Measurements from ENCODE around the gene SAMD10.
"Not testable (repeated sequence)": the region's sequence is repeated elsewhere in the genome, so short reads cannot be mapped to it uniquely, and the experiment has no call there.

Gene SAMD10

GRCh38 chr20:63979557-63980316 is at the start of gene SAMD10:
TSS of gene SAMD10 (minus strand) at chr20:63979642. CDS start at chr20:63979467, 175 bp downstream.
- peak; percentile 61 for DNase-seq (ENCODE audit: low spot score)

- no peak for DNase-seq (ENCODE audit: low spot score)
These were observed 48.7 kb upstream of the SAMD10 start for GRCh38 chr20:64027981-64028685.

- DNase-seq (ENCODE audit: low spot score): no peak
These were observed 46.5 kb upstream of the SAMD10 start for GRCh38 chr20:64025826-64026412.

- DNase-seq (ENCODE audit: low spot score): no peak
These were observed 45.8 kb upstream of the SAMD10 start for GRCh38 chr20:64025101-64025825.

GRCh38 chr20:64024141-64024990 is 44.9 kb upstream of the SAMD10 start:
- DNase-seq (ENCODE audit: low spot score): no peak

- no peak for DNase-seq (ENCODE audit: low spot score)
These were observed 44.1 kb upstream of the SAMD10 start for GRCh38 chr20:64023361-64024140.

GRCh38 chr20:64022671-64023360 is 43.4 kb upstream of the SAMD10 start:
- no peak for DNase-seq (ENCODE audit: low spot score)

GRCh38 chr20:64021124-64021975 is 41.9 kb upstream of the SAMD10 start:
- no peak for DNase-seq (ENCODE audit: low spot score)

- no peak for DNase-seq (ENCODE audit: low spot score)
These were observed 36.2 kb upstream of the SAMD10 start for GRCh38 chr20:64015635-64016034.

GRCh38 chr20:64012385-64013154 is 33.1 kb upstream of the SAMD10 start:
- DNase-seq (ENCODE audit: low spot score): not testable (repeated sequence)

- no peak for DNase-seq (ENCODE audit: low spot score)
These were observed 31.9 kb upstream of the SAMD10 start for GRCh38 chr20:64011366-64011779.

GRCh38 chr20:64010711-64011237 is 31.3 kb upstream of the SAMD10 start:
- no peak for DNase-seq (ENCODE audit: low spot score)

GRCh38 chr20:64009811-64010387 is 30.5 kb upstream of the SAMD10 start:
- DNase-seq (ENCODE audit: low spot score): no peak

- DNase-seq (ENCODE audit: low spot score): no peak
These were observed 27.5 kb upstream of the SAMD10 start for GRCh38 chr20:64006902-64007301.

GRCh38 chr20:64006490-64006889 is 27.0 kb upstream of the SAMD10 start:
- DNase-seq (ENCODE audit: low spot score): no peak

- DNase-seq (ENCODE audit: low spot score): no peak
These were observed 26.0 kb upstream of the SAMD10 start for GRCh38 chr20:64005394-64005793.

- DNase-seq (ENCODE audit: low spot score): no peak
These were observed 24.7 kb upstream of the SAMD10 start for GRCh38 chr20:64003960-64004725.

All from iPS-NIHi11 (cell line).